Breast epithelium (tissue), 4 donors: ENCODE data around the gene CHST15. TPM values are rescaled to one million over a fixed set of nuclear protein-coding genes. Genes with fewer than 3 reads are reported as not detected.

Source experiments
- DNase-seq, 2 donors: peaks; one replicate each; pipeline ENCODE4 v3.0.0-alpha.2; 2019; ENCODE audit warnings: low spot score in 2 of 2
- H3K27ac ChIP-seq, 2 donors: fragments of 200-600 bp; sonication (generic) in 1 of 2; one replicate each; pipeline ENCODE4 v1.5.1; 2016 to 2019; ENCODE audit warnings: mild to moderate bottlenecking in 1 of 2
- H3K27me3 ChIP-seq, 2 donors: fragments of 200-600 bp; sonication (generic) in 1 of 2; one replicate each; pipeline versions ENCODE4 v1.5.1 to v1.6.0; 2017 to 2019; ENCODE audit warnings: control low read depth in 1 of 2, mild to moderate bottlenecking in 1 of 2
- H3K36me3 ChIP-seq: fragments of 200-600 bp; one replicate; pipeline ENCODE4 v1.5.1; 2019
- H3K4me1 ChIP-seq, 2 donors: fragments of 200-600 bp; sonication (generic); one replicate each; pipeline ENCODE4 v1.5.1; 2016 to 2019; ENCODE audit warnings: control low read depth in 1 of 2
- H3K4me3 ChIP-seq, 3 donors: fragments of 200-600 bp; sonication (generic); 1 replicate in 2 of 3; 2 replicates in 1 of 3; pipeline ENCODE4 v1.5.1; 2016 to 2019; ENCODE audit warnings: mild to moderate bottlenecking in 3 of 3, moderate library complexity in 2 of 3
- H3K9me3 ChIP-seq, 2 donors: fragments of 200-600 bp; sonication (generic) in 1 of 2; one replicate each; pipeline ENCODE4 v1.5.1; 2016 to 2019; ENCODE audit warnings: control low read depth in 1 of 2
- CTCF ChIP-seq, 3 donors: fragments of 450-650 bp; IDR thresholded peaks; one replicate each; pipeline ENCODE4 v1.5.1; 2016 to 2017; ENCODE audit warnings: antibody characterized with exemption in 3 of 3, mild to moderate bottlenecking in 3 of 3, moderate library complexity in 3 of 3
- POLR2A ChIP-seq: fragments of 450-650 bp; IDR thresholded peaks from one replicate; pipeline ENCODE4 v1.6.1; 2016; ENCODE audit warnings: antibody characterized with exemption, mild to moderate bottlenecking, moderate library complexity
- POLR2AphosphoS5 ChIP-seq, 3 donors: sonication (generic); formaldehyde crosslinking; IDR thresholded peaks; one replicate each; pipeline ENCODE4 v1.6.1; 2017; ENCODE audit warnings: antibody characterized with exemption in 3 of 3
- intact Hi-C: fragments of 100-400 bp; cut with DNase I; formaldehyde crosslinking; loops from one replicate; pipeline ENCODE4 v1.15.1; 2023; ENCODE audit warnings: low total_unique reads
- total RNA-seq, 3 donors: library from RNA; depleted of rRNA; stranded (reverse); fragments of >200 nt; gene quantifications; one replicate each; pipeline ENCODE4 v1.1.0, GENCODE V29; 2016

Gene CHST15
- total RNA-seq, 3 donors from 2014 or later = 19.0 to 57.8 (median 56.4) TPM

GRCh38 chr10:123995082-123995460 lies 98.3 kb downstream of the CHST15 start:
- Histone ChIP-seq H3K27ac (peak overlapping the region in 1 of 2 donors; percentile 51), H3K27me3 (peaks cover 3 to 24% of the 10 kb centered on the region in 2 donors), H3K36me3 (no peaks in the 10 kb centered on the region), H3K4me3 (peak overlapping the region in 2 of 3 donors; percentile 26 to 39), H3K4me1 (peaks cover 0 to 11% of the 10 kb centered on the region in 2 donors), H3K9me3 (no peaks in the 10 kb centered on the region)
- no peak for DNase-seq
- TF ChIP-seq POLR2AphosphoS5 (IDR thresholded peaks at IDR 0.05) (no peak), POLR2A (no peak)
- intact Hi-C loops = loop anchor here (2.0 kb wide), 1 partner anchor 394 kb away; no protein-coding TSS in a partner anchor

GRCh38 chr10:123994417-123995081 lies 98.8 kb downstream of the CHST15 start:
- peak overlapping the region in 2 of 3 donors; percentile 26 to 39 for H3K4me3 ChIP-seq
- peak; percentile 75 to 91 for DNase-seq
- H3K9me3 ChIP-seq = no peaks in the 10 kb centered on the region
- H3K27ac ChIP-seq = peak overlapping the region in 1 of 2 donors; percentile 51
- intact Hi-C loops = loop anchor here (2.0 kb wide), 1 partner anchor 394 kb away; no protein-coding TSS in a partner anchor
- peaks cover 3 to 29% of the 10 kb centered on the region in 2 donors for H3K27me3 ChIP-seq
- peak; percentile 99 to 100 (median 99) for TF ChIP-seq CTCF (IDR thresholded peaks at IDR 0.05)
- TF ChIP-seq POLR2A = no peak
- TF ChIP-seq POLR2AphosphoS5 (IDR thresholded peaks at IDR 0.05) = peak; percentile 18 to 35 (median 30)
- peaks cover 0 to 11% of the 10 kb centered on the region in 2 donors for H3K4me1 ChIP-seq
- no peaks in the 10 kb centered on the region for H3K36me3 ChIP-seq

- DNase-seq = no peak
- no peak for TF ChIP-seq POLR2A
- TF ChIP-seq CTCF (IDR thresholded peaks at IDR 0.05) = no peak
- no peak for TF ChIP-seq POLR2AphosphoS5 (IDR thresholded peaks at IDR 0.05)
- H3K27ac ChIP-seq = no peak overlapping the region
- H3K4me1 ChIP-seq = peaks cover 0 to 11% of the 10 kb centered on the region in 2 donors
- intact Hi-C loops = loop anchor here (2.0 kb wide), 1 partner anchor 395 kb away; no protein-coding TSS in a partner anchor
- H3K27me3 ChIP-seq = peaks cover 3 to 30% of the 10 kb centered on the region in 2 donors
- H3K4me3 ChIP-seq = peak overlapping the region in 1 of 3 donors; percentile 39
- H3K36me3 ChIP-seq = no peaks in the 10 kb centered on the region
- no peaks in the 10 kb centered on the region for H3K9me3 ChIP-seq
Observed at GRCh38 chr10:123993534-123994416, 99.6 kb downstream of the CHST15 start.

- DNase-seq = peak in 1 of 2 donors; percentile 50
- Histone ChIP-seq H3K36me3 (no peaks in the 10 kb centered on the region), H3K27ac (no peak overlapping the region), H3K27me3 (peaks cover 3 to 30% of the 10 kb centered on the region in 2 donors), H3K9me3 (no peaks in the 10 kb centered on the region), H3K4me3 (peak overlapping the region in 2 of 3 donors; percentile 33 to 61), H3K4me1 (peaks cover 0 to 11% of the 10 kb centered on the region in 2 donors)
- intact Hi-C loops = no loop called here
- TF ChIP-seq POLR2AphosphoS5 (IDR thresholded peaks at IDR 0.05) (no peak), POLR2A (no peak), CTCF (IDR thresholded peaks at IDR 0.05) (no peak)
Observed at GRCh38 chr10:123991611-123992570, 101.5 kb downstream of the CHST15 start.

- peaks cover 0 to 11% of the 10 kb centered on the region in 2 donors for H3K4me1 ChIP-seq
- TF ChIP-seq CTCF (IDR thresholded peaks at IDR 0.05) = no peak
- no peak for TF ChIP-seq POLR2A
- no peak for TF ChIP-seq POLR2AphosphoS5 (IDR thresholded peaks at IDR 0.05)
- intact Hi-C loops = no loop called here
- no peaks in the 10 kb centered on the region for H3K9me3 ChIP-seq
- no peak overlapping the region for H3K4me3 ChIP-seq
- peaks cover 3 to 30% of the 10 kb centered on the region in 2 donors for H3K27me3 ChIP-seq
- H3K36me3 ChIP-seq = no peaks in the 10 kb centered on the region
- no peak for DNase-seq
- no peak overlapping the region for H3K27ac ChIP-seq
Observed at GRCh38 chr10:123990889-123991288, 102.5 kb downstream of the CHST15 start.
